ENCODE data around the gene UROC1. TPM values are rescaled to one million over a fixed set of nuclear protein-coding genes. Genes with fewer than 3 reads are reported as not detected.

The UROC1 gene
- total and polyA plus RNA-seq, 2 donors (not counting 1 experiment from before 2014, with no cell fraction given) = not detected

DNA sequence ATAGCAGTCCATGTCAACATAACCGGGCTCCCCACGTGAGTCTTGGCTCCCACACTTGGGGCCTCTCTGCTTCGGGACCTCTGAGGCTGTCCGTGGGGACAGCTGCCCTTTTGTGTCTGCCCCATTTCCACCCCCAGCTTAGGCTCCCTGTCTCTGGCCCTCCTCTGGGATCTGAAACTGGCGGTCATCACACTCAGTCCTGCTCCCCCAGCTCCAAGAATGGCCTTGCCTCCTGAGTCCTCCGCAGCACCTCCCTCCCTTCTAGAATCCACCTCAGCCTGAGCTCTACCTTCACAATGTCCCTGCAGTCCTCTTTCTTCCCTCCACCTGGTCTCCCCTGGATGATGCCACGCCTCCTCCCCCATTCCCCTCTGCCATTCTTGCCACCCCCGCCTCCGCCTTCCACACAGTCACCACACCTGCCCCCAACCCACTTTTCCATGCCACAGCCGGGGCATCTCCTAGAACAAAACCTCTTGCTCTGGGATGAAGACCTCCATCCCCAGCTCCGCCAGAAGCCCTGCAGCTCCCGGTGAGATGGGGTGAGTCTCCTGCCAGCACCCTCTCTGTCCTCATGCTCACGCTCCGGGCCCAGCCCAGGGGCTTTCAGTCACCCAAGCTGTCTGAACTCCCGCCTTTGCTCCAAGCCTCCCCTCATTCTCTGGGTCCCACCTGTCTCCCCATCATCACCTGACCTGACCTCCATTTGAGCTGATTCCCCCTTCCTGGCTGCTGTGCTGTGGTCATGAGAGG lies 34.9 kb downstream of the UROC1 start:
- CTCF ChIA-PET = no interaction called here
- Histone ChIP-seq H3K4me3 (ENCODE audit: control extremely low read depth in 1 of 5, extremely low read depth in 1 of 5, insufficient read depth in 1 of 5, low read depth in 2 of 5, low read length in 4 of 5) (no peak overlapping the region), H3K9me3 (ENCODE audit: control extremely low read depth in 1 of 3, control insufficient read depth in 2 of 3, insufficient read depth in 1 of 3, low read length in 2 of 3) (no peaks in the 10 kb centered on the region), H4K20me1 (ENCODE audit: control insufficient read depth, insufficient read depth, low read length, poor library complexity, severe bottlenecking) (no peaks in the 10 kb centered on the region), H3K36me3 (replicated peaks in 1 of 2; ENCODE audit: control extremely low read depth in 1 of 2, control insufficient read depth in 1 of 2, extremely low read depth in 1 of 2, insufficient read depth in 2 of 2, low read length in 1 of 2) (no peaks in the 10 kb centered on the region), H3K27ac (ENCODE audit: low read length in 2 of 2) (no peak overlapping the region), H3K4me2 (replicated peaks; ENCODE audit: low read depth, low read length, poor library complexity, severe bottlenecking) (no peak overlapping the region), H3K27me3 (replicated peaks in 1 of 4; ENCODE audit: control extremely low read depth in 1 of 4, control insufficient read depth in 3 of 4, insufficient read depth in 4 of 4, low read length in 3 of 4) (no peaks in the 10 kb centered on the region), H2AFZ (ENCODE audit: insufficient read depth, low read depth, low read length, poor library complexity, severe bottlenecking) (no peak overlapping the region), H3K4me1 (ENCODE audit: control insufficient read depth in 2 of 2, insufficient read depth in 2 of 2, low read length in 2 of 2) (peaks cover 5 to 6% of the 10 kb centered on the region in 2 donors), H3K79me2 (ENCODE audit: control insufficient read depth, insufficient read depth, low read length) (no peaks in the 10 kb centered on the region), H3K9ac (ENCODE audit: low read length) (no peak overlapping the region)
- intact Hi-C loops (cut with micrococcal nuclease) = no loop called here
- Mint-ChIP-seq H3K27me3 (peaks cover 4% of the 10 kb centered on the region), H3K4me3 (no peak overlapping the region), H3K4me1 (peaks cover 3% of the 10 kb centered on the region), H3K27ac (no peak overlapping the region), H3K9me3 (ENCODE audit: insufficient read depth) (no peaks in the 10 kb centered on the region)
- WGBS (ENCODE audit: insufficient coverage) = 80% methylated on average over 15 of the region's 15 CpGs
- POLR2A ChIA-PET = no interaction called here
- no peak for DNase-seq
- ATAC-seq (ENCODE audit: low read depth) = no peak
- TF ChIP-seq, protein P1, sequence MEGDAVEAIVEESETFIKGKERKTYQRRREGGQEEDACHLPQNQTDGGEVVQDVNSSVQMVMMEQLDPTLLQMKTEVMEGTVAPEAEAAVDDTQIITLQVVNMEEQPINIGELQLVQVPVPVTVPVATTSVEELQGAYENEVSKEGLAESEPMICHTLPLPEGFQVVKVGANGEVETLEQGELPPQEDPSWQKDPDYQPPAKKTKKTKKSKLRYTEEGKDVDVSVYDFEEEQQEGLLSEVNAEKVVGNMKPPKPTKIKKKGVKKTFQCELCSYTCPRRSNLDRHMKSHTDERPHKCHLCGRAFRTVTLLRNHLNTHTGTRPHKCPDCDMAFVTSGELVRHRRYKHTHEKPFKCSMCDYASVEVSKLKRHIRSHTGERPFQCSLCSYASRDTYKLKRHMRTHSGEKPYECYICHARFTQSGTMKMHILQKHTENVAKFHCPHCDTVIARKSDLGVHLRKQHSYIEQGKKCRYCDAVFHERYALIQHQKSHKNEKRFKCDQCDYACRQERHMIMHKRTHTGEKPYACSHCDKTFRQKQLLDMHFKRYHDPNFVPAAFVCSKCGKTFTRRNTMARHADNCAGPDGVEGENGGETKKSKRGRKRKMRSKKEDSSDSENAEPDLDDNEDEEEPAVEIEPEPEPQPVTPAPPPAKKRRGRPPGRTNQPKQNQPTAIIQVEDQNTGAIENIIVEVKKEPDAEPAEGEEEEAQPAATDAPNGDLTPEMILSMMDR (IDR thresholded peaks at IDR 0.05) = no peak
- TF ChIP-seq EZH2 (IDR thresholded peaks at IDR 0.05; ENCODE audit: borderline replicate concordance, insufficient read depth, low read depth, low read length, poor library complexity, severe bottlenecking) = no peak

DNA sequence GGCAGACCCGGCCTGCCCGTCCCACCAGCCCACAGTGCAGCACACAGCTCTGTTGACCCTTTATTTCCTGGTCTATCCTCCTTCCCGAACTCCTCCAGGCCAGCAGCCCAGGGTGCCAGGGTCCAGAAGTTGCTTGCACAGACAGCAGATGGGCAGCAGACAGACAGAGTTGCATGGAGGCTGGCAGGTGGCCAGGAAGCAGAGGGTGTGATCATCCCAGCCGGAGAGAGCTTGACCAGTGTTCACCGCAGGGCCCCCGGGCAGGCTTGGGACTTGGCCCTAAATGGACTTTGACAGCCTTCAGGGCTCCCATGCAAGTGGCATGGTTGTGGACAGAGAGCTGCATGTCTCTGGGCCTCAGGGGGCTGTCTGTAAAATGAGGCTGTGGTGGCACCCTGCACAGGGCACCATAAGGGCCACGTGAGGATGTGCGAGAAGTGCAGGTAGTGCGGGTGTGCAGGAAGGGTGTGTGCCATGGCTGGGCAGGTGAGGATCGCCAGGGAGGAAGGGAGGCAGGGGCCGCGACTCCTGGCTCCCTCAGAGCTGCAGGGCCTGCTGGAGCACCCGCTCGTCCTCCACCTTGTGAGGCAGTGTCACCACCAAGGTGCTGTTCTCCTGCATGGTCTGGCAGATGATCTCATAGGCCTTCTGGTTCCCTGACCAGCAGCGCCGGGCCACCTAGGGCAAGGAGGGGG lies 35.6 kb downstream of the UROC1 start:
- Histone ChIP-seq H3K4me2 (replicated peaks; ENCODE audit: low read depth, low read length, poor library complexity, severe bottlenecking) (no peak overlapping the region), H3K27me3 (replicated peaks in 1 of 4; ENCODE audit: control extremely low read depth in 1 of 4, control insufficient read depth in 3 of 4, insufficient read depth in 4 of 4, low read length in 3 of 4) (no peaks in the 10 kb centered on the region), H3K4me3 (ENCODE audit: control extremely low read depth in 1 of 5, extremely low read depth in 1 of 5, insufficient read depth in 1 of 5, low read depth in 2 of 5, low read length in 4 of 5) (no peak overlapping the region), H4K20me1 (ENCODE audit: control insufficient read depth, insufficient read depth, low read length, poor library complexity, severe bottlenecking) (no peaks in the 10 kb centered on the region), H3K4me1 (ENCODE audit: control insufficient read depth in 2 of 2, insufficient read depth in 2 of 2, low read length in 2 of 2) (peaks cover under 1% of the 10 kb centered on the region in 2 donors), H2AFZ (ENCODE audit: insufficient read depth, low read depth, low read length, poor library complexity, severe bottlenecking) (no peak overlapping the region), H3K9me3 (ENCODE audit: control extremely low read depth in 1 of 3, control insufficient read depth in 2 of 3, insufficient read depth in 1 of 3, low read length in 2 of 3) (no peaks in the 10 kb centered on the region), H3K27ac (ENCODE audit: low read length in 2 of 2) (no peak overlapping the region), H3K9ac (ENCODE audit: low read length) (no peak overlapping the region), H3K79me2 (ENCODE audit: control insufficient read depth, insufficient read depth, low read length) (no peaks in the 10 kb centered on the region), H3K36me3 (replicated peaks in 1 of 2; ENCODE audit: control extremely low read depth in 1 of 2, control insufficient read depth in 1 of 2, extremely low read depth in 1 of 2, insufficient read depth in 2 of 2, low read length in 1 of 2) (no peaks in the 10 kb centered on the region)
- no peak for DNase-seq
- Mint-ChIP-seq H3K4me1 (peaks cover 2% of the 10 kb centered on the region), H3K27me3 (peaks cover 4% of the 10 kb centered on the region), H3K9me3 (ENCODE audit: insufficient read depth) (no peaks in the 10 kb centered on the region), H3K4me3 (no peak overlapping the region), H3K27ac (no peak overlapping the region)
- ChIA-PET POLR2A (no interaction called here), CTCF (no interaction called here)
- ATAC-seq (ENCODE audit: low read depth) = no peak
- TF ChIP-seq, protein P1 (IDR thresholded peaks at IDR 0.05) = no peak
- TF ChIP-seq EZH2 (IDR thresholded peaks at IDR 0.05; ENCODE audit: borderline replicate concordance, insufficient read depth, low read depth, low read length, poor library complexity, severe bottlenecking) = no peak
- WGBS (ENCODE audit: insufficient coverage) = 93% methylated on average over 16 of the region's 16 CpGs
- intact Hi-C loops (cut with micrococcal nuclease) = no loop called here
